Measurements from ENCODE around the gene AFF3.
"Not testable (repeated sequence)": the region's sequence is repeated elsewhere in the genome, so short reads cannot be mapped to it uniquely, and the experiment has no call there.

The AFF3 gene

GRCh38 chr2:100161945-100162620 lies 19.7 kb upstream of the AFF3 start:
- no peak overlapping the region for H4K12ac ChIP-seq (ENCODE audit: low read depth, low read length)
- no peak overlapping the region for H3K4me2 ChIP-seq (ENCODE audit: low read length)
- H2BK12ac ChIP-seq (ENCODE audit: low read length), result no peak overlapping the region
- H4K91ac ChIP-seq (ENCODE audit: low read depth, low read length), result no peak overlapping the region
- H3K79me2 ChIP-seq (ENCODE audit: control insufficient read depth, insufficient read depth, low read length, poor library complexity), result no peaks in the 10 kb centered on the region
- no peak overlapping the region for H2AK5ac ChIP-seq (ENCODE audit: low read length)
- H3K79me1 ChIP-seq (ENCODE audit: low read length), result no peaks in the 10 kb centered on the region
- H3K23ac ChIP-seq (ENCODE audit: low read length), result no peak overlapping the region
- no peak overlapping the region for H3K14ac ChIP-seq (ENCODE audit: low read length)
- no peaks in the 10 kb centered on the region for H3K27me3 ChIP-seq (ENCODE audit: insufficient read depth, low read length)
- no peak overlapping the region for H2AFZ ChIP-seq (ENCODE audit: insufficient read depth, low read length, poor library complexity)
- H3K9me3 ChIP-seq (ENCODE audit: insufficient read depth, low read depth, low read length), result peaks cover 7% of the 10 kb centered on the region
- no peak overlapping the region for H4K8ac ChIP-seq (ENCODE audit: low read depth, low read length)
- H3K9ac ChIP-seq (ENCODE audit: low read length), result no peak overlapping the region
- DNase-seq, result no peak
- no peak overlapping the region for H3K27ac ChIP-seq (ENCODE audit: low read depth, low read length)
- H3K4ac ChIP-seq (ENCODE audit: low read depth, low read length), result no peak overlapping the region
- H2BK5ac ChIP-seq (ENCODE audit: low read depth, low read length, poor library complexity), result no peak overlapping the region
- H3K4me1 ChIP-seq (ENCODE audit: control insufficient read depth in 1 of 2, insufficient read depth in 2 of 2, low read length in 2 of 2), result no peaks in the 10 kb centered on the region
- no peak overlapping the region for H2BK120ac ChIP-seq (ENCODE audit: insufficient read depth, low read length, poor library complexity)
- no peaks in the 10 kb centered on the region for H3K36me3 ChIP-seq (ENCODE audit: control insufficient read depth in 1 of 2, insufficient read depth in 2 of 2, low read length in 2 of 2)
- no peak overlapping the region for H3K4me3 ChIP-seq (ENCODE audit: low read depth, low read length)
- H3K18ac ChIP-seq (ENCODE audit: low read length), result no peak overlapping the region

- Histone ChIP-seq H3K27ac (ENCODE audit: low read depth, low read length) (no peak overlapping the region), H3K4ac (ENCODE audit: low read depth, low read length) (no peak overlapping the region), H4K12ac (ENCODE audit: low read depth, low read length) (no peak overlapping the region), H2BK12ac (ENCODE audit: low read length) (no peak overlapping the region), H2AFZ (ENCODE audit: insufficient read depth, low read length, poor library complexity) (no peak overlapping the region), H3K4me2 (ENCODE audit: low read length) (no peak overlapping the region), H3K9me3 (ENCODE audit: insufficient read depth, low read depth, low read length) (peaks cover 10% of the 10 kb centered on the region), H3K14ac (ENCODE audit: low read length) (no peak overlapping the region), H3K79me1 (ENCODE audit: low read length) (no peaks in the 10 kb centered on the region), H2BK5ac (ENCODE audit: low read depth, low read length, poor library complexity) (no peak overlapping the region), H4K91ac (ENCODE audit: low read depth, low read length) (no peak overlapping the region), H3K4me1 (ENCODE audit: control insufficient read depth in 1 of 2, insufficient read depth in 2 of 2, low read length in 2 of 2) (no peaks in the 10 kb centered on the region), H3K9ac (ENCODE audit: low read length) (no peak overlapping the region), H4K8ac (ENCODE audit: low read depth, low read length) (no peak overlapping the region), H3K36me3 (ENCODE audit: control insufficient read depth in 1 of 2, insufficient read depth in 2 of 2, low read length in 2 of 2) (no peaks in the 10 kb centered on the region), H3K79me2 (ENCODE audit: control insufficient read depth, insufficient read depth, low read length, poor library complexity) (no peaks in the 10 kb centered on the region), H3K27me3 (ENCODE audit: insufficient read depth, low read length) (no peaks in the 10 kb centered on the region), H2BK120ac (ENCODE audit: insufficient read depth, low read length, poor library complexity) (no peak overlapping the region), H2AK5ac (ENCODE audit: low read length) (no peak overlapping the region), H3K23ac (ENCODE audit: low read length) (no peak overlapping the region), H3K4me3 (ENCODE audit: low read depth, low read length) (no peak overlapping the region), H3K18ac (ENCODE audit: low read length) (no peak overlapping the region)
- no CpG with 5 or more reads among the region's 1 CpG for WGBS (ENCODE audit: extremely low coverage, insufficient coverage, insufficient read length)
- DNase-seq, result no peak
These were observed 18.0 kb upstream of the AFF3 start for GRCh38 chr2:100160396-100160795.

DNA sequence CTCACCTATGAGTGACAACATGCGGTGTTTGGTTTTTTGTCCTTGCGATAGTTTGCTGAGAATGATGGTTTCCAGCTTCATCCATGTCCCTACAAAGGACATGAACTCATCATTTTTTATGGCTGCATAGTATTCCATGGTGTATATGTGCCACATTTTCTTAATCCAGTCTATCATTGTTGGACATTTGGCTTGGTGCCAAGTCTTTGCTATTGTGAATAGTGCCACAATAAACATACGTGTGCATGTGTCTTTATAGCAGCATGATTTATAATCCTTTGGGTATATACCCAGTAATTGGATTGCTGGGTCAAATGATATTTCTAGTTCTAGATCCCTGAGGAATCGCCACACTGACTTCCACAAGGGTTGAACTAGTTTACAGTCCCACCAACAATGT lies 9.4 kb upstream of the AFF3 start:
- H3K4me3 ChIP-seq (ENCODE audit: low read depth, low read length); H3K79me1 ChIP-seq (ENCODE audit: low read length); H3K27me3 ChIP-seq (ENCODE audit: insufficient read depth, low read length); H3K4me1 ChIP-seq (ENCODE audit: control insufficient read depth in 1 of 2, insufficient read depth in 2 of 2, low read length in 2 of 2); H3K4me2 ChIP-seq (ENCODE audit: low read length); H2AFZ ChIP-seq (ENCODE audit: insufficient read depth, low read length, poor library complexity); H3K4ac ChIP-seq (ENCODE audit: low read depth, low read length); H3K23ac ChIP-seq (ENCODE audit: low read length); H4K91ac ChIP-seq (ENCODE audit: low read depth, low read length); H3K9me3 ChIP-seq (ENCODE audit: insufficient read depth, low read depth, low read length); H3K18ac ChIP-seq (ENCODE audit: low read length); H3K36me3 ChIP-seq (ENCODE audit: control insufficient read depth in 1 of 2, insufficient read depth in 2 of 2, low read length in 2 of 2); H2BK120ac ChIP-seq (ENCODE audit: insufficient read depth, low read length, poor library complexity); DNase-seq; H4K12ac ChIP-seq (ENCODE audit: low read depth, low read length); H3K79me2 ChIP-seq (ENCODE audit: control insufficient read depth, insufficient read depth, low read length, poor library complexity); H2AK5ac ChIP-seq (ENCODE audit: low read length); H2BK5ac ChIP-seq (ENCODE audit: low read depth, low read length, poor library complexity); H3K14ac ChIP-seq (ENCODE audit: low read length); H3K27ac ChIP-seq (ENCODE audit: low read depth, low read length); H4K8ac ChIP-seq (ENCODE audit: low read depth, low read length); H3K9ac ChIP-seq (ENCODE audit: low read length); H2BK12ac ChIP-seq (ENCODE audit: low read length): not testable (repeated sequence)
- WGBS (ENCODE audit: extremely low coverage, insufficient coverage, insufficient read length), result no CpG with 5 or more reads among the region's 4 CpGs

GRCh38 chr2:100151310-100151709 lies 8.9 kb upstream of the AFF3 start:
- Histone ChIP-seq H2BK12ac (ENCODE audit: low read length) (no peak overlapping the region), H2AFZ (ENCODE audit: insufficient read depth, low read length, poor library complexity) (no peak overlapping the region), H2AK5ac (ENCODE audit: low read length) (no peak overlapping the region), H4K8ac (ENCODE audit: low read depth, low read length) (no peak overlapping the region), H3K4me3 (ENCODE audit: low read depth, low read length) (no peak overlapping the region), H4K91ac (ENCODE audit: low read depth, low read length) (no peak overlapping the region), H3K9me3 (ENCODE audit: insufficient read depth, low read depth, low read length) (no peaks in the 10 kb centered on the region), H3K4ac (ENCODE audit: low read depth, low read length) (no peak overlapping the region), H2BK120ac (ENCODE audit: insufficient read depth, low read length, poor library complexity) (no peak overlapping the region), H4K12ac (ENCODE audit: low read depth, low read length) (no peak overlapping the region), H3K27ac (ENCODE audit: low read depth, low read length) (no peak overlapping the region), H3K27me3 (ENCODE audit: insufficient read depth, low read length) (no peaks in the 10 kb centered on the region), H3K23ac (ENCODE audit: low read length) (no peak overlapping the region), H3K4me1 (ENCODE audit: control insufficient read depth in 1 of 2, insufficient read depth in 2 of 2, low read length in 2 of 2) (no peaks in the 10 kb centered on the region), H3K36me3 (ENCODE audit: control insufficient read depth in 1 of 2, insufficient read depth in 2 of 2, low read length in 2 of 2) (no peaks in the 10 kb centered on the region), H3K4me2 (ENCODE audit: low read length) (no peak overlapping the region), H3K79me2 (ENCODE audit: control insufficient read depth, insufficient read depth, low read length, poor library complexity) (no peaks in the 10 kb centered on the region), H2BK5ac (ENCODE audit: low read depth, low read length, poor library complexity) (no peak overlapping the region), H3K79me1 (ENCODE audit: low read length) (no peaks in the 10 kb centered on the region), H3K14ac (ENCODE audit: low read length) (no peak overlapping the region), H3K18ac (ENCODE audit: low read length) (no peak overlapping the region), H3K9ac (ENCODE audit: low read length) (no peak overlapping the region)
- WGBS (ENCODE audit: extremely low coverage, insufficient coverage, insufficient read length), result no CpG with 5 or more reads among the region's 3 CpGs
- DNase-seq, result no peak
